SU-DHL-6 (cell line): ENCODE data around the gene HOXD9.

Experiments
- H2AFZ ChIP-seq: fragments of 200-600 bp; sonication (generic); 2 replicates; pipeline ENCODE4 v1.6.1; 2014; ENCODE audit warnings: low read depth, mild to moderate bottlenecking, moderate library complexity, mixed read lengths, antibody characterized with exemption, low read length; ENCODE audit not compliant: severe bottlenecking
- H3F3A ChIP-seq: fragments of 200-600 bp; shearing (Covaris generic); 2 replicates; pipeline ENCODE4 v1.6.0; 2016; ENCODE audit warnings: antibody characterized with exemption, mild to moderate bottlenecking; ENCODE audit not compliant: insufficient read depth
- H3K27ac ChIP-seq: fragments of 200-600 bp; sonication (generic); 2 replicates; pipeline ENCODE4 v1.5.1; 2016; ENCODE audit warnings: low read depth, mild to moderate bottlenecking, low read length, moderate library complexity, mixed read lengths
- H3K27me3 ChIP-seq: fragments of 200-600 bp; sonication (generic), shearing (Covaris generic); 2 replicates; pipeline ENCODE4 v1.6.0; 2014; ENCODE audit warnings: mild to moderate bottlenecking, low read length
- H3K36me3 ChIP-seq: fragments of 200-600 bp; sonication (generic); 2 replicates; pipeline ENCODE4 v1.6.1; 2014; ENCODE audit warnings: mild to moderate bottlenecking, low read length, mixed read lengths
- H3K4me2 ChIP-seq: fragments of 300-600, 200-600 bp; shearing (Covaris generic), sonication (generic); 2 replicates; pipeline ENCODE4 v1.6.0; 2014; ENCODE audit warnings: low read length, low read depth, mild to moderate bottlenecking; ENCODE audit not compliant: poor library complexity, severe bottlenecking
- H3K4me3 ChIP-seq: fragments of 200-600 bp; sonication (generic); 2 replicates; pipeline ENCODE4 v1.5.1; 2014; ENCODE audit warnings: antibody characterized with exemption, low read length, mild to moderate bottlenecking, mixed read lengths; ENCODE audit not compliant: insufficient read depth, poor library complexity, severe bottlenecking
- H3K79me2 ChIP-seq: fragments of 200-600 bp; sonication (generic); 2 replicates; pipeline ENCODE4 v1.6.1; 2014; ENCODE audit warnings: mild to moderate bottlenecking, low read length, moderate library complexity; ENCODE audit not compliant: insufficient read depth
- H3K9ac ChIP-seq: fragments of 200-600 bp; sonication (generic); 2 replicates; pipeline ENCODE4 v1.7.0; 2014; ENCODE audit warnings: mild to moderate bottlenecking, low read length
- H3K9me2 ChIP-seq: fragments of 200-600 bp; sonication (generic); replicated peaks from 2 replicates; pipeline ENCODE4 v1.6.1; 2014; ENCODE audit warnings: low read length; ENCODE audit not compliant: insufficient read depth
- H3K9me3 ChIP-seq: fragments of 200-600 bp; sonication (generic); 2 replicates; pipeline ENCODE4 v1.6.1; 2014; ENCODE audit warnings: low read length, mixed read lengths; ENCODE audit not compliant: insufficient read depth
- H4K20me1 ChIP-seq: fragments of 200-600 bp; sonication (generic); 2 replicates; pipeline ENCODE4 v1.6.1; 2014; ENCODE audit warnings: low read depth, mild to moderate bottlenecking, antibody characterized with exemption, low read length, moderate library complexity, mixed read lengths
- CTCF ChIP-seq: fragments of 200-600 bp; sonication (generic); IDR thresholded peaks from one replicate; pipeline ENCODE4 v1.5.1; 2017; ENCODE audit warnings: antibody characterized with exemption, mild to moderate bottlenecking, low read length, moderate library complexity; ENCODE audit not compliant: insufficient read depth, poor library complexity, severe bottlenecking
- EZH2phosphoT487 ChIP-seq: fragments of 200-600 bp; sonication (generic), shearing (Covaris generic); conservative IDR thresholded peaks from 2 replicates; pipeline ENCODE4 v1.6.1; 2018; ENCODE audit warnings: mild to moderate bottlenecking, antibody characterized with exemption, low read length, moderate library complexity, mixed read lengths

HOXD9 gene

GRCh38 chr2:176147800-176148496 is 25.4 kb downstream of the HOXD9 start:
- no peaks in the 10 kb centered on the region for H3K79me2 ChIP-seq
- H3K27me3 ChIP-seq, result no peaks in the 10 kb centered on the region
- H3F3A ChIP-seq, result no peaks in the 10 kb centered on the region
- TF ChIP-seq EZH2phosphoT487 (no peak), CTCF (no peak)
- no peak overlapping the region for H3K27ac ChIP-seq
- no peaks in the 10 kb centered on the region for H3K9me3 ChIP-seq
- H3K9ac ChIP-seq, result no peak overlapping the region
- no peak overlapping the region for H3K4me3 ChIP-seq
- H4K20me1 ChIP-seq, result no peaks in the 10 kb centered on the region
- H3K9me2 ChIP-seq, result no peaks in the 10 kb centered on the region
- no peaks in the 10 kb centered on the region for H3K36me3 ChIP-seq
- no peak overlapping the region for H2AFZ ChIP-seq
- H3K4me2 ChIP-seq, result no peak overlapping the region

GRCh38 chr2:176148751-176149421 is 26.4 kb downstream of the HOXD9 start:
- no peaks in the 10 kb centered on the region for H3K79me2 ChIP-seq
- no peaks in the 10 kb centered on the region for H3K27me3 ChIP-seq
- H3K36me3 ChIP-seq, result no peaks in the 10 kb centered on the region
- H3K9ac ChIP-seq, result no peak overlapping the region
- H3K9me3 ChIP-seq, result no peaks in the 10 kb centered on the region
- H3K4me3 ChIP-seq, result no peak overlapping the region
- H4K20me1 ChIP-seq, result no peaks in the 10 kb centered on the region
- TF ChIP-seq CTCF, result no peak
- no peak for TF ChIP-seq EZH2phosphoT487
- no peak overlapping the region for H3K27ac ChIP-seq
- no peak overlapping the region for H3K4me2 ChIP-seq
- H2AFZ ChIP-seq, result no peak overlapping the region
- no peaks in the 10 kb centered on the region for H3F3A ChIP-seq
- H3K9me2 ChIP-seq, result no peaks in the 10 kb centered on the region

- Histone ChIP-seq H3K79me2 (no peaks in the 10 kb centered on the region), H3K27ac (no peak overlapping the region), H3K27me3 (no peaks in the 10 kb centered on the region), H3K9ac (no peak overlapping the region), H3F3A (no peaks in the 10 kb centered on the region), H3K4me3 (no peak overlapping the region), H3K36me3 (no peaks in the 10 kb centered on the region), H3K9me3 (no peaks in the 10 kb centered on the region), H4K20me1 (no peaks in the 10 kb centered on the region), H2AFZ (no peak overlapping the region), H3K9me2 (no peaks in the 10 kb centered on the region), H3K4me2 (no peak overlapping the region)
- TF ChIP-seq CTCF (no peak), EZH2phosphoT487 (no peak)
Observed at GRCh38 chr2:176149481-176149938, 27.0 kb downstream of the HOXD9 start.
